Natural killer cell treated with Interleukin-12 subunit alpha and Interleukin-12 subunit beta and Interleukin-15 and Interleukin-18, amount 100 ng/mL, for 72 hours (primary cell): Measurements from ENCODE around the gene CHCHD10. TPM values are rescaled to one million over a fixed set of nuclear protein-coding genes. Genes with fewer than 3 reads are reported as not detected.

Source experiments
- ATAC-seq, 2 donors: fragments of 150-1000 bp; cut with Tn5 transposase in 1 of 2; sonication (Bioruptor Pico), chemical (Tn5 transposase) in 1 of 2; 2 replicates each; pipeline ENCODE4 v1.10.0; 2021
- DNase-seq: peaks from one replicate; pipeline ENCODE4 v3.0.0; 2022; ENCODE audit warnings: low spot score
- H3K27ac Mint-ChIP-seq, 2 donors: 1 replicate in 1 of 2; 2 replicates in 1 of 2; pipeline ENCODE4 v1.8.0; 2022; ENCODE audit warnings: mixed read lengths in 2 of 2, mild to moderate bottlenecking in 1 of 2, moderate library complexity in 1 of 2
- H3K27me3 Mint-ChIP-seq, 2 donors: 1 replicate in 1 of 2; 2 replicates in 1 of 2; pipeline ENCODE4 v1.8.0; 2022; ENCODE audit warnings: mixed read lengths in 2 of 2
- H3K36me3 Mint-ChIP-seq: one replicate; pipeline ENCODE4 v1.8.0; 2022; ENCODE audit warnings: mixed read lengths
- H3K4me1 Mint-ChIP-seq, 2 donors: 1 replicate in 1 of 2; 2 replicates in 1 of 2; pipeline ENCODE4 v1.8.0; 2022; ENCODE audit warnings: low read depth in 2 of 2, mixed read lengths in 2 of 2, mild to moderate bottlenecking in 1 of 2
- H3K4me3 Mint-ChIP-seq: one replicate; pipeline ENCODE4 v1.8.0; 2022; ENCODE audit warnings: mixed read lengths
- H3K9me3 Mint-ChIP-seq: 2 replicates; pipeline ENCODE4 v1.8.0; 2022; ENCODE audit warnings: mixed read lengths
- total RNA-seq, 2 donors: library from RNA; stranded (reverse); gene quantifications; one replicate each; pipeline ENCODE4 v1.2.3, GENCODE V29; 2022

Gene CHCHD10
- total RNA-seq, 2 donors from 2014 or later = 50.7 to 135 TPM

GRCh38 chr22:23755711-23756110, 12.1 kb downstream of the CHCHD10 start:
- peaks cover 0 to under 1% of the 10 kb centered on the region in 2 donors for H3K4me1 Mint-ChIP-seq
- no peak for ATAC-seq

DNA sequence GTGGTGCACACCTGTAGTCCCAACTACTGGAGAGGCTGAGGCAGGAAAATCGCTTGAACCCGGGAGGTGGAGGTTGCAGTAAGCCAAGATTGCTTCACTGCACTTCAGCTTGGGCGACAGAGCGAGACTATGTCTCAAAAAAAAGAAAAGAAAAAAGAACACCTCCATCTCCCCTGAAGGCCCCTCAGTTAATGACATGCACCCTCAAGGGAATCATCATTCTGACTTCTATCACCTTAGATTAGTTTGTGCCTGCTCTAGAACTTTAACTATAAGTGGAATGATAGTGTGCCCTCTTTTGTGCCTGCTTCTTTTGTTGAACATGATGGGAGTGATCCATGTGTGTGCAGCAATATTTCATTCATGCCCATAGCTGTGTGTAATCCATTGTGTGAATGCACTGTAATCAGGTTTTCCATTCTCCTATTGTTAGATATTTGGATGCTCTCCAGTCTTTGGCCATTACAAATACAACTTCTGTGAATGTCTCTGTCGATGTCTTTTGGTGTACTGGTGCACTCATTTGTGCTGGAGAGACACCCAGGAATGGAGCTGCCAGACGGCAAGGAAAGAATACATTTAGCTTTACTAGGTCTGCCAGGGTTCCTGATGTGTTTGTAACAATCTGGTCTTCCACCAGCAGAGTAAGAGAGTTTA, 12.7 kb downstream of the CHCHD10 start:
- no peak for ATAC-seq

More at GRCh38 chr22:23755711-23756110, 12.1 kb downstream of the CHCHD10 start:
- no peak overlapping the region for H3K4me3 Mint-ChIP-seq
- H3K36me3 Mint-ChIP-seq = no peaks in the 10 kb centered on the region
- no peaks in the 10 kb centered on the region for H3K9me3 Mint-ChIP-seq
- H3K27me3 Mint-ChIP-seq = no peaks in the 10 kb centered on the region
- H3K27ac Mint-ChIP-seq = no peak overlapping the region
- DNase-seq = no peak

GRCh38 chr22:23754220-23754919, 13.4 kb downstream of the CHCHD10 start, which contains the start of gene VPREB3:
VPREB3 (minus strand) TSS chr22:23754425; CDS start chr22:23754363, 62 bp downstream.
- Mint-ChIP-seq H3K36me3 (no peaks in the 10 kb centered on the region), H3K27ac (no peak within 1 kb of the TSS), H3K27me3 (no peaks in the 10 kb centered on the region), H3K4me1 (peaks cover 12% of the 10 kb centered on the region in 2 donors), H3K9me3 (no peaks in the 10 kb centered on the region), H3K4me3 (no peak within 1 kb of the TSS)
- ATAC-seq (no peak), DNase-seq (no peak)

More for the DNA sequence above, 12.7 kb downstream of the CHCHD10 start:
- no peaks in the 10 kb centered on the region for H3K36me3 Mint-ChIP-seq
- no peak overlapping the region for H3K27ac Mint-ChIP-seq
- DNase-seq = no peak
- peaks cover 6% of the 10 kb centered on the region in 2 donors for H3K4me1 Mint-ChIP-seq
- no peak overlapping the region for H3K4me3 Mint-ChIP-seq
- no peaks in the 10 kb centered on the region for H3K9me3 Mint-ChIP-seq
- no peaks in the 10 kb centered on the region for H3K27me3 Mint-ChIP-seq

- DNase-seq = no peak
- ATAC-seq = no peak
- Mint-ChIP-seq H3K27me3 (no peaks in the 10 kb centered on the region), H3K4me1 (peaks cover 12% of the 10 kb centered on the region in 2 donors), H3K9me3 (no peaks in the 10 kb centered on the region), H3K27ac (no peak overlapping the region), H3K4me3 (no peak overlapping the region), H3K36me3 (no peaks in the 10 kb centered on the region)
Measured at GRCh38 chr22:23753385-23753784, 14.4 kb downstream of the CHCHD10 start.

DNA sequence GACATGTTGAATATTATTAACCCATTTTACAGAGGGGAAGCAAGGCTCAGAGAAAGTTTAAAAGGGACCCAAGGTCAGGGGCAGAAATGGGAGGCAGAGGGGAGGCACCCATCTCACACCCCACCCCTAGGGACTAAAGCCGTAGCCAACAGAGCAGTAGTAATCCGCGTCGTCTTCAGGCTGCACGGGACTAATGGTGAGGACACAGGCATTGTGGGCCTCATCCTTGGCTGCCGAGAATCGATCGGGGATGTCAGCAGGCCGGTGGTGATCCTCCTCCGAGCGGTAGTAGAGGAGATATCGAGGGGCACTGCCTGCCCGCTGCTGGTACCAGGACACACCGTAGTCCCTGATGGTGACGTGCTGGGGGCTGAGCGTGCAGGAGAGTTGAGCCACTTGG, 15.0 kb downstream of the CHCHD10 start:
- Mint-ChIP-seq H3K4me1 (peaks cover 12% of the 10 kb centered on the region in 2 donors), H3K27me3 (no peaks in the 10 kb centered on the region), H3K36me3 (no peaks in the 10 kb centered on the region), H3K4me3 (peak overlapping the region; percentile 87), H3K9me3 (no peaks in the 10 kb centered on the region), H3K27ac (no peak overlapping the region)
- ATAC-seq (no peak), DNase-seq (no peak)

DNA sequence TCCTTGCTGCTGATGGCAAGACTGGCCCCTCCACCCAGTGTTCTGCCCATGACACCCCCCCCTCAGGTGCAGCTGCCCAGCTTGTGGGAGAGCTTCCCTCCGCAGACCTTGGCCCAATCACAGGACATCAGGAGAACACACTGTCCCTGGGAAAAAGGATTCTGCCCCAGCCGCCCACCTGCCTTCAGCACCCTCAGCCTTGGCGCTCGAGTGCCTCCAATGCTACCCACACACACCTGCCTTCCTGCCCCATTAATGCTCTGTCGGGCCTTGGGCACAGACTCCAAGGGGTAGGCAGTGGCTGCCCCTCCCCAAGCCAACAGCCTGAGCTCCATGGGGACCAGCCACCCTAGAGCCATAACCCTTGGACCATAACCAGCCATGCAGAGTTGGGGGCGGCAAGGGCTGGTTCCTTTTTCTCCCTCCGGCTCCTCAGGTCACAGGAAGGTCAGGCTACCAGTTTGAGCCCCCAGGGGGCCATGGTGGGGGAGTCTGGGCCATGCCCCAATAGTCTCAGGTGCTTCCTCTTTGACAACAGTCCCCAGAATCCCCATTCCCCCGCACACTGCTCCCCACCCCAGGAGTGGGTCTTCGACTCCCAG, 15.6 kb downstream of the CHCHD10 start:
- peak overlapping the region; percentile 87 for H3K4me3 Mint-ChIP-seq
- H3K27me3 Mint-ChIP-seq = no peaks in the 10 kb centered on the region
- H3K27ac Mint-ChIP-seq = peak overlapping the region; percentile 68 to 72
- peaks cover 12% of the 10 kb centered on the region in 2 donors for H3K4me1 Mint-ChIP-seq
- no peak for DNase-seq
- H3K9me3 Mint-ChIP-seq = no peaks in the 10 kb centered on the region
- ATAC-seq = no peak
- H3K36me3 Mint-ChIP-seq = no peaks in the 10 kb centered on the region

GRCh38 chr22:23751441-23751996, 16.3 kb downstream of the CHCHD10 start:
- H3K4me3 Mint-ChIP-seq = peak overlapping the region; percentile 87
- no peaks in the 10 kb centered on the region for H3K36me3 Mint-ChIP-seq
- no peaks in the 10 kb centered on the region for H3K27me3 Mint-ChIP-seq
- peak overlapping the region; percentile 68 to 72 for H3K27ac Mint-ChIP-seq
- H3K4me1 Mint-ChIP-seq = peaks cover 12% of the 10 kb centered on the region in 2 donors
- ATAC-seq = peak; percentile 11 to 41
- no peaks in the 10 kb centered on the region for H3K9me3 Mint-ChIP-seq
- DNase-seq = no peak

- Mint-ChIP-seq H3K27me3 (no peaks in the 10 kb centered on the region), H3K4me1 (peaks cover 12% of the 10 kb centered on the region in 2 donors), H3K4me3 (peak within 1 kb of the TSS; percentile 87), H3K27ac (peak within 1 kb of the TSS; percentile 68 to 72), H3K36me3 (no peaks in the 10 kb centered on the region), H3K9me3 (no peaks in the 10 kb centered on the region)
- peak; percentile 99 for ATAC-seq
- DNase-seq = peak; percentile 91
Measured at GRCh38 chr22:23750714-23751440, 16.9 kb downstream of the CHCHD10 start, which contains the start of gene ZNF70. ZNF70 (minus strand) TSS chr22:23751112; CDS start chr22:23745140, 5,972 bp downstream.

GRCh38 chr22:23750367-23750713, 17.4 kb downstream of the CHCHD10 start:
- Mint-ChIP-seq H3K9me3 (no peaks in the 10 kb centered on the region), H3K27ac (peak overlapping the region; percentile 6 to 68), H3K27me3 (no peaks in the 10 kb centered on the region), H3K36me3 (no peaks in the 10 kb centered on the region), H3K4me1 (peaks cover 12% of the 10 kb centered on the region in 2 donors), H3K4me3 (peak overlapping the region; percentile 87)
- DNase-seq = no peak
- ATAC-seq = no peak

GRCh38 chr22:23749841-23750301, 17.9 kb downstream of the CHCHD10 start:
- ATAC-seq (no peak), DNase-seq (no peak)
- Mint-ChIP-seq H3K36me3 (peaks cover 3% of the 10 kb centered on the region), H3K9me3 (no peaks in the 10 kb centered on the region), H3K27ac (peak overlapping the region; percentile 6 to 68), H3K27me3 (no peaks in the 10 kb centered on the region), H3K4me1 (peaks cover 12 to 15% of the 10 kb centered on the region in 2 donors), H3K4me3 (peak overlapping the region; percentile 87)

GRCh38 chr22:23745791-23746190, 22.0 kb downstream of the CHCHD10 start:
- Mint-ChIP-seq H3K27me3 (no peaks in the 10 kb centered on the region), H3K9me3 (no peaks in the 10 kb centered on the region), H3K4me1 (peaks cover 12 to 18% of the 10 kb centered on the region in 2 donors), H3K36me3 (peaks cover 12% of the 10 kb centered on the region), H3K27ac (peak overlapping the region in 1 of 2 donors; percentile 27), H3K4me3 (no peak overlapping the region)
- no peak for DNase-seq
- no peak for ATAC-seq

DNA sequence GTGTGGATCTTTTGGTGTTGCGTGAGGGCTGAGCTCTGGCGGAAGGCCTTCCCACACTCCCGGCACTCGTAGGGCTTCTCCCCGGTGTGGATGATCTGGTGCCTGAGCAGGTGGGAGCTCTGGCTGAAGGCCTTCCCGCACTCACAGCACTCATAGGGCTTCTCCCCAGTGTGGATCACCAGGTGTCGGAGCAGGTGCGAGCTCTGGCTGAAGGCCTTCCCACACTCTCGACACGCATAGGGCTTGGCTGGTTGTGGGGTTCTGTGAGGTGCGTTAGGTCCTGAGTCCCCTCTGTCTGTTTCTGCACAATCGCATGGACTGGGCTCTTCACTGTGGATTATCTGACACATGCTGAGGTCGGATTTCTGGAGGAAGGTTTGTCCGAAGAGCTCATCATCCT, 23.3 kb downstream of the CHCHD10 start:
- DNase-seq (no peak), ATAC-seq (no peak)
- Mint-ChIP-seq H3K36me3 (peaks cover 12% of the 10 kb centered on the region), H3K9me3 (no peaks in the 10 kb centered on the region), H3K4me3 (no peak overlapping the region), H3K27me3 (no peaks in the 10 kb centered on the region), H3K27ac (no peak overlapping the region), H3K4me1 (peaks cover 0 to 7% of the 10 kb centered on the region in 2 donors)

DNA sequence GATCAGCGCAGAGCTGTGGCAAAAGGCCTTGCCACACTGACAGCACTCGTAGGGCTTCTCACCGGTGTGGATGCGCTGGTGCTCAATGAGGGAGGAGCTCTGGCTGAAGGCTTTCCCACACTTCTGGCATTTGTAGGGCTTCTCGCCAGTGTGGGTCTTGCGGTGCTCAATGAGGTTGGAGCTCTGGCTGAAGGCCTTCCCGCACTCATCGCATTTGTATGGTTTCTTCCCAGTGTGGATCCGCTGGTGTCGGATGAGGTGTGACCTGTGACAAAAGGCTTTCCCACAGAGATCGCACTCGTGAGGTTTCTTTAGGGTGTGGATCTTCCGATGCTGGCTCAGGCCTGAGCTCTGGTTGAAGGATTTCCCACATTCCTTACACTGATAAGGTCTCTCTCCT, 23.8 kb downstream of the CHCHD10 start:
- ATAC-seq = no peak
- H3K36me3 Mint-ChIP-seq = peaks cover 12% of the 10 kb centered on the region
- H3K27me3 Mint-ChIP-seq = no peaks in the 10 kb centered on the region
- no peaks in the 10 kb centered on the region for H3K9me3 Mint-ChIP-seq
- H3K4me1 Mint-ChIP-seq = peaks cover 0 to 7% of the 10 kb centered on the region in 2 donors
- no peak overlapping the region for H3K4me3 Mint-ChIP-seq
- no peak overlapping the region for H3K27ac Mint-ChIP-seq
- DNase-seq = no peak
